MCF 10A (cell line): ENCODE measurements around the gene FAM124B. TPM values are rescaled to one million over a fixed set of nuclear protein-coding genes. Genes with fewer than 3 reads are reported as not detected.

Experiments used
- BruUV-seq: library from RNA; stranded (reverse); fragments of 400-500 nt; replicated peaks from 2 replicates; lab custom pipeline; 2021; lab: Mats Ljungman, UMichigan
- CTCF ChIA-PET: fragments of 300-600 bp; sonication (Branson Sonifier 250); formaldehyde crosslinking; extraction: SDS; loops from one replicate; lab custom pipeline; 2021; ENCODE audit warnings: antibody characterized with exemption, inconsistent platforms; lab: Yijun Ruan, JAX
- POLR2A ChIA-PET: fragments of 300-600, 350-650 bp; sonication (Branson Sonifier 250); formaldehyde crosslinking; extraction: SDS; loops from one replicate; lab custom pipeline; 2020; ENCODE audit warnings: antibody characterized with exemption, inconsistent platforms; lab: Yijun Ruan, JAX
- DNase-seq: peaks from one replicate; pipeline ENCODE4 v3.0.0-alpha.2; 2018; ENCODE audit not compliant: unreplicated experiment
- H3K27ac Mint-ChIP-seq: one replicate; pipeline ENCODE4 v1.8.0; 2022; ENCODE audit warnings: mild to moderate bottlenecking, low read depth, mixed read lengths; ENCODE audit not compliant: unreplicated experiment
- H3K27me3 Mint-ChIP-seq: one replicate; pipeline ENCODE4 v1.8.0; 2022; ENCODE audit warnings: mixed read lengths; ENCODE audit not compliant: insufficient read depth, unreplicated experiment
- H3K36me3 Mint-ChIP-seq: one replicate; pipeline ENCODE4 v1.8.0; 2022; ENCODE audit warnings: mild to moderate bottlenecking, moderate library complexity, mixed read lengths; ENCODE audit not compliant: insufficient read depth, unreplicated experiment
- H3K4me1 Mint-ChIP-seq: one replicate; pipeline ENCODE4 v1.8.0; 2022; ENCODE audit warnings: mixed read lengths; ENCODE audit not compliant: insufficient read depth, unreplicated experiment
- H3K4me3 Mint-ChIP-seq: one replicate; pipeline ENCODE4 v1.8.0; 2022; ENCODE audit warnings: mild to moderate bottlenecking, moderate library complexity, mixed read lengths; ENCODE audit not compliant: unreplicated experiment
- H3K9me3 Mint-ChIP-seq: one replicate; pipeline ENCODE4 v1.8.0; 2022; ENCODE audit warnings: mixed read lengths; ENCODE audit not compliant: unreplicated experiment
- intact Hi-C: fragments of 100-400 bp; cut with micrococcal nuclease; formaldehyde crosslinking; loops from 2 replicates; pipeline ENCODE4 v1.14.1; 2022
- total RNA-seq: library from RNA; stranded (reverse); gene quantifications from 2 replicates; pipeline ENCODE4 v1.2.3, GENCODE V29; 2022
- TF ChIP-seq, protein P1 (sequence below): fragments of 200-600 bp; IDR thresholded peaks from one replicate; pipeline ENCODE4 v1.8.0; 2022; ENCODE audit warnings: antibody characterized with exemption, mild to moderate bottlenecking; ENCODE audit not compliant: unreplicated experiment

Gene FAM124B
- total RNA-seq, 1 experiment from 2014 or later = not detected

- DNase-seq = no peak
- no peaks in the 10 kb centered on the region for H3K4me1 Mint-ChIP-seq
- ChIA-PET POLR2A (interaction anchor here (0.6 kb wide), 1 partner anchor 270 kb away, joined by 3 read pairs; no protein-coding TSS in a partner anchor), CTCF (no interaction called here)
- no TSS peak for BruUV-seq
- TF ChIP-seq, protein P1, sequence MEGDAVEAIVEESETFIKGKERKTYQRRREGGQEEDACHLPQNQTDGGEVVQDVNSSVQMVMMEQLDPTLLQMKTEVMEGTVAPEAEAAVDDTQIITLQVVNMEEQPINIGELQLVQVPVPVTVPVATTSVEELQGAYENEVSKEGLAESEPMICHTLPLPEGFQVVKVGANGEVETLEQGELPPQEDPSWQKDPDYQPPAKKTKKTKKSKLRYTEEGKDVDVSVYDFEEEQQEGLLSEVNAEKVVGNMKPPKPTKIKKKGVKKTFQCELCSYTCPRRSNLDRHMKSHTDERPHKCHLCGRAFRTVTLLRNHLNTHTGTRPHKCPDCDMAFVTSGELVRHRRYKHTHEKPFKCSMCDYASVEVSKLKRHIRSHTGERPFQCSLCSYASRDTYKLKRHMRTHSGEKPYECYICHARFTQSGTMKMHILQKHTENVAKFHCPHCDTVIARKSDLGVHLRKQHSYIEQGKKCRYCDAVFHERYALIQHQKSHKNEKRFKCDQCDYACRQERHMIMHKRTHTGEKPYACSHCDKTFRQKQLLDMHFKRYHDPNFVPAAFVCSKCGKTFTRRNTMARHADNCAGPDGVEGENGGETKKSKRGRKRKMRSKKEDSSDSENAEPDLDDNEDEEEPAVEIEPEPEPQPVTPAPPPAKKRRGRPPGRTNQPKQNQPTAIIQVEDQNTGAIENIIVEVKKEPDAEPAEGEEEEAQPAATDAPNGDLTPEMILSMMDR = no peak
- H3K4me3 Mint-ChIP-seq = no peak overlapping the region
- no peaks in the 10 kb centered on the region for H3K36me3 Mint-ChIP-seq
- no peak overlapping the region for H3K27ac Mint-ChIP-seq
- intact Hi-C loops = no loop called here
- H3K9me3 Mint-ChIP-seq = no peaks in the 10 kb centered on the region
- H3K27me3 Mint-ChIP-seq = no peaks in the 10 kb centered on the region
Observed at GRCh38 chr2:224444783-224445182, 42.9 kb upstream of the FAM124B start.

DNA sequence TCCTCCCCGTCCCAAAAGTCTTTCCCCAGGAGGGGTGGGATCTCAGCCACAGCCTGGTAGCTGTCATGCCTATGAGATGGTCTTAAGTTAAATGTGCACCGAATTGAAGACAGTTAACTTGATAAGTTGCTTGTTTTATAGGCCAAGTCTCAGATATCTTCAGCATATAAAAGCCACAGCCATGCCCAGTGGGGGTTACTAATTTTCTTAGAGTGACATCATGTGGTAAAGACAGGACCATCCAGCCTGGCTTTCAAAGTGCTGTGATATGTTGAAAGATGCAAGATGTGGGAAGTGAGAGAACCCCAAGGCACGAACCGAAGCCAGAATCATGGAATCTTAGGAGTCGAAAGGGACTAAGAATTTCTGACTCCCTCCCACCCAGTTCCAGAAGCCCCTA, 42.1 kb upstream of the FAM124B start:
- CTCF ChIA-PET = no interaction called here

DNA sequence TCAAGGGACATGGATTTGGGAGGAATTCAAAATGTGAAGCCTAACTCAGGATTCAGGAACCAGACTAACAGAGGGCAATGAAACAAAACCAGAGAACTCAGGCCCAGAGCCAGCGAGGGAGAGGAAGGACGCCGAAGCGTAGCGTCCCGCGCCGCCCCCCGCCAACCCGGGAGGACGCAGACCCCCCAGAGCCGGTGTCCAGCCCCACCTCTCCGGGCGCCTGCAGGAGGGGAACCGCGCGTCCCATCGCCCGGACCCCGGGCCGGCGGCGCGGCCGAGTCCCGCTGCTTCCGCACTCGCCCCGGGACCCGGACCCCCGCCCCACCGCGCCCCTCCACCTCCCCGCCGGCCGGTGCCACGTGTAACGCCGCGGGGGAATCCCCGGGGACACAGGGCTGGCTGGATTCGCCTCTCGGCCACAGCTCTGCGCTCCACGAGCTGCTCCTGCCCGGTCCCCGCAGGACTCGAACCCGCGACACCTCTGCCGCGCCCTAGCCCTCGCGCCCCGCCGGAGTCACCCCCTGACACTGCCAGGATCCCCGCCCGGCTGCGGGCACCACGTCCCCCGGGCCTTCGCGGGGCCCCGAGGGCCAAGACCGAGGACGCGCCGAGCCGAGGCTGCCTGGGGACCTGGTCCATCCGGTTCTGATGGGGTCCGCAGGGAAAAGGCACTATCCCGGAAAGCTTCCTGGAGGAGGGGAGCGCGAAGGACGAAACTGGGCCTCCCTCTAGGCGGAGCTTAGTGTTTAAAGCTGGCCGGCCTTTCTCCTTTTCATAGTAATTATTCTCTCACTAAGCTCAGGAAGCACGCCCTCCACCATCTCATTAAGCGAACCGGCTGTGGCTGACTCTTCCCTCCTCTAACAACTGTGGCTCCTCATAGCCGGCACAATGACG, 40.4 kb upstream of the FAM124B start:
- H3K4me3 Mint-ChIP-seq = no peak overlapping the region
- BruUV-seq = no TSS peak
- CTCF ChIA-PET = no interaction called here
- peaks cover 7% of the 10 kb centered on the region for H3K9me3 Mint-ChIP-seq
- intact Hi-C loops = no loop called here
- no peak for DNase-seq
- TF ChIP-seq, protein P1 = no peak
- no peaks in the 10 kb centered on the region for H3K36me3 Mint-ChIP-seq
- H3K27ac Mint-ChIP-seq = no peak overlapping the region
- H3K4me1 Mint-ChIP-seq = no peaks in the 10 kb centered on the region
- no peaks in the 10 kb centered on the region for H3K27me3 Mint-ChIP-seq
- POLR2A ChIA-PET = interaction anchor here (0.6 kb wide), 1 partner anchor 27 kb away, joined by 3 read pairs; no protein-coding TSS in a partner anchor

More for the DNA sequence above, 42.1 kb upstream of the FAM124B start:
- Mint-ChIP-seq H3K27ac (no peak overlapping the region), H3K4me1 (no peaks in the 10 kb centered on the region), H3K9me3 (no peaks in the 10 kb centered on the region), H3K4me3 (no peak overlapping the region), H3K27me3 (no peaks in the 10 kb centered on the region), H3K36me3 (no peaks in the 10 kb centered on the region)
- intact Hi-C loops = no loop called here
- TF ChIP-seq, protein P1 = no peak
- no TSS peak for BruUV-seq
- POLR2A ChIA-PET = no interaction called here
- DNase-seq = no peak

DNA sequence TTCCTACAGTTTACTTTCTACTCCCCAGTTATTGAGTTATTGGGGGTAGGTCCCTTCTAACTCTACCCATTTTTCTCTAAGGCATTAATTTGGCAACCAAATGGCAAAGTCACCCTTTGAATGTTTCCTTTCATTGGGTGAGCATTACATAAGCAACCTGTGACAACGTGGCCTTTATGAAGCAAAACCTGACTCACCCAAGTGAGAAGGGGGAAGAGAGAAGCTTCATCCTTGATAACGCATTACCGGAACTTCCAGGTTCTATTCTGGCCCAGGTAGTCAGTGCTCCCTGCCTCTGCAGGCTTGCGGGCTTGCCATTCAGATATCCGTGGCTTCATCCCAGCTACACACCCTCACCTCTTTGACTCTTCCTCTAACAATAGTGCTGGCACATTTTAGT, 39.1 kb upstream of the FAM124B start:
- DNase-seq = no peak
- Mint-ChIP-seq H3K9me3 (peaks cover 7% of the 10 kb centered on the region), H3K27ac (no peak overlapping the region), H3K4me3 (no peak overlapping the region), H3K36me3 (no peaks in the 10 kb centered on the region), H3K4me1 (no peaks in the 10 kb centered on the region), H3K27me3 (no peaks in the 10 kb centered on the region)
- ChIA-PET CTCF (interaction anchor here (0.7 kb wide), 1 partner anchor 11 kb away, joined by 4 read pairs; no protein-coding TSS in a partner anchor), POLR2A (interaction anchor here (0.8 to 1.1 kb wide), 2 partner anchors 10 to 37 kb away, joined by 4 read pairs; no protein-coding TSS in a partner anchor)
- TF ChIP-seq, protein P1 = no peak
- BruUV-seq = no TSS peak
- intact Hi-C loops = no loop called here
